HepG2 (cell line): ENCODE data around the gene RERG. TPM values are rescaled to one million over a fixed set of nuclear protein-coding genes. Genes with fewer than 3 reads are reported as not detected.

Experiments used
- ATAC-seq: fragments of 200-7000 bp; cut with Tn5 transposase; 3 replicates; pipeline ENCODE4 v1.9.1; 2020; ENCODE audit warnings: mild to moderate bottlenecking, moderate library complexity
- BruUV-seq: library from RNA; stranded (reverse); fragments of 400-500 nt; replicated peaks from 2 replicates; lab custom pipeline; 2021; lab: Mats Ljungman, UMichigan
- CTCF ChIA-PET: fragments of 300-600 bp; formaldehyde crosslinking; extraction: SDS; loops from one replicate; lab custom pipeline; 2021; ENCODE audit warnings: low total read pairs, inconsistent platforms, low intra/inter-chr PET ratio; lab: Yijun Ruan, JAX
- POLR2A ChIA-PET: fragments of 350-600 bp; sonication (Branson Sonifier 250); formaldehyde crosslinking; loops from one replicate; lab custom pipeline; 2020; ENCODE audit warnings: antibody characterized with exemption, inconsistent platforms; lab: Yijun Ruan, JAX
- DNase-seq: peaks from one replicate; pipeline ENCODE4 v3.0.0-alpha.2; 2015; ENCODE audit warnings: low spot score
- FAIRE-seq: peaks from 3 replicates; lab custom pipeline; 2011; peaks lifted over from hg19 to GRCh38; lab: Jason Lieb, UNC
- H2AFZ ChIP-seq: one replicate; pipeline ENCODE4 v1.6.1; 2011; ENCODE audit warnings: low read length, inconsistent platforms
- H3K27ac ChIP-seq: fragments of 300-600 bp; 3 replicates; pipeline ENCODE4 v1.8.0; 2011; ENCODE audit warnings: mixed run types, mild to moderate bottlenecking, mixed read lengths, low read length, inconsistent platforms; ENCODE audit not compliant: insufficient read depth; ENCODE audit errors: extremely low read length
- H3K27me3 ChIP-seq, 2 experiments: fragments of 200-600 bp in 1 of 2; 2 replicates in 1 of 2; 3 replicates in 1 of 2; pipeline versions ENCODE4 v1.6.0 to v1.8.0; 2011; ENCODE audit warnings: low read length in 2 of 2, mild to moderate bottlenecking in 2 of 2, moderate library complexity in 2 of 2, inconsistent platforms in 1 of 2; ENCODE audit not compliant: insufficient read depth in 2 of 2, control insufficient read depth in 1 of 2
- H3K36me3 ChIP-seq, 2 experiments: fragments of 200-600 bp in 1 of 2; replicated peaks in 1 of 2; 2 replicates in 1 of 2; 3 replicates in 1 of 2; pipeline versions ENCODE4 v1.5.1 to v1.8.0; 2011; ENCODE audit warnings: low read length in 2 of 2, inconsistent platforms in 1 of 2; ENCODE audit not compliant: insufficient read depth in 2 of 2, control insufficient read depth in 1 of 2
- H3K4me1 ChIP-seq: 2 replicates; pipeline ENCODE4 v1.5.1; 2012; ENCODE audit warnings: low read length, inconsistent platforms; ENCODE audit not compliant: insufficient read depth
- H3K4me2 ChIP-seq: 2 replicates; pipeline ENCODE4 v1.6.0; 2011; ENCODE audit warnings: low read depth, low read length, inconsistent platforms
- H3K4me3 ChIP-seq, 3 experiments: fragments of 200-600 bp in 1 of 3; sonication (generic), shearing (Covaris generic) in 1 of 3; replicated peaks in 1 of 3; 2 replicates each; pipeline ENCODE4 v1.5.1; 2011 to 2016; ENCODE audit warnings: low read length in 3 of 3, inconsistent platforms in 2 of 3, low read depth in 2 of 3, mild to moderate bottlenecking in 2 of 3, control low read depth in 1 of 3, mixed read lengths in 1 of 3; ENCODE audit not compliant: insufficient read depth in 1 of 3
- H3K79me2 ChIP-seq: one replicate; pipeline ENCODE4 v1.6.1; 2011; ENCODE audit warnings: low read length, inconsistent platforms; ENCODE audit not compliant: insufficient read depth
- H3K9ac ChIP-seq: 2 replicates; pipeline ENCODE4 v1.6.0; 2011; ENCODE audit warnings: mild to moderate bottlenecking, low read depth, low read length, inconsistent platforms; ENCODE audit not compliant: insufficient read depth
- H3K9me3 ChIP-seq: 2 replicates; pipeline ENCODE4 v1.5.1; 2012; ENCODE audit warnings: mild to moderate bottlenecking, low read length
- H4K20me1 ChIP-seq: 2 replicates; pipeline ENCODE4 v1.6.0; 2011; ENCODE audit warnings: inconsistent platforms, mild to moderate bottlenecking, low read length, moderate library complexity; ENCODE audit not compliant: insufficient read depth
- ARID4A ChIP-seq: sonication (generic); formaldehyde crosslinking; IDR thresholded peaks from 2 replicates; pipeline ENCODE4 v1.5.0; 2020; ENCODE audit warnings: mild to moderate bottlenecking, missing genetic modification reagents, borderline replicate concordance
- ELF3 ChIP-seq: IDR thresholded peaks from 2 replicates; pipeline ENCODE4 v1.6.1; 2016; ENCODE audit warnings: missing genetic modification reagents, missing compliant biosample characterization
- HNF1A ChIP-seq, 2 experiments: sonication (generic) in 1 of 2; formaldehyde crosslinking in 1 of 2; IDR thresholded peaks; 2 replicates each; pipeline versions ENCODE4 v1.4.0 to v1.6.1; 2016 to 2020; ENCODE audit warnings: borderline replicate concordance in 1 of 2, low read depth in 1 of 2, mild to moderate bottlenecking in 1 of 2, missing genetic modification reagents in 1 of 2
- HNRNPH1 ChIP-seq: fragments of 200-400 bp; formaldehyde crosslinking; optimal IDR thresholded peaks from 2 replicates; pipeline ENCODE3; 2017; ENCODE audit warnings: mild to moderate bottlenecking, low read depth, low read length
- NFRKB ChIP-seq: fragments of 450-650 bp; IDR thresholded peaks from 2 replicates; pipeline ENCODE4 v1.6.1; 2017
- SMARCE1 ChIP-seq: fragments of 450-650 bp; IDR thresholded peaks from 2 replicates; pipeline ENCODE4 v1.6.1; 2017; ENCODE audit warnings: borderline replicate concordance
- SP140L ChIP-seq: sonication (generic); formaldehyde crosslinking; IDR thresholded peaks from 2 replicates; pipeline ENCODE4 v1.4.0; 2020; ENCODE audit warnings: missing genetic modification reagents, borderline replicate concordance
- ZBTB39 ChIP-seq: sonication (generic); formaldehyde crosslinking; IDR thresholded peaks from 2 replicates; pipeline ENCODE4 v1.5.0; 2020; ENCODE audit warnings: missing genetic modification reagents
- ZNF292 ChIP-seq: sonication (generic); formaldehyde crosslinking; IDR thresholded peaks from 2 replicates; pipeline ENCODE4 v1.8.1; 2022; ENCODE audit warnings: mild to moderate bottlenecking, low read depth, missing genetic modification reagents, borderline replicate concordance
- ZNF878 ChIP-seq: sonication (generic); formaldehyde crosslinking; IDR thresholded peaks from 2 replicates; pipeline ENCODE4 v1.8.1; 2023; ENCODE audit warnings: mild to moderate bottlenecking, missing genetic modification reagents, moderate library complexity
- ZXDC ChIP-seq: sonication (generic); formaldehyde crosslinking; IDR thresholded peaks from 2 replicates; pipeline ENCODE4 v1.5.0; 2020; ENCODE audit warnings: mild to moderate bottlenecking, missing genetic modification reagents
- in situ Hi-C: cut with HindIII; loops from 2 replicates; pipeline ENCODE4 v1.10.0; 2017; ENCODE audit warnings: low pct_unique_long_range_greater_than_20kb; ENCODE audit not compliant: extremely low pct_ligation_motif_present
- intact Hi-C: fragments of 100-400 bp; cut with micrococcal nuclease; formaldehyde crosslinking; loops from one replicate; pipeline ENCODE4 v1.10.0; 2022; ENCODE audit not compliant: unreplicated experiment
- polyA plus RNA-seq, 8 experiments: library from polyadenylated mRNA; depleted of rRNA in 3 of 8; stranded (reverse) in 7 of 8; unstranded in 1 of 8; fragments of >200 nt; fragmentation: Illumina TruSeq in 4 of 8; extraction: Trizol in 4 of 8; gene quantifications; 2 replicates each; pipeline versions ENCODE4 v1.2.1 to v1.2.3, GENCODE V29; 2011 to 2016; ENCODE audit warnings: low read depth in 4 of 8, missing spikeins in 1 of 8, mixed read lengths in 1 of 8; ENCODE audit not compliant: insufficient read depth in 1 of 8
- total RNA-seq, 5 experiments: library from RNA; depleted of rRNA; stranded (reverse); fragments of >200 nt; fragmentation: Illumina TruSeq; extraction: Trizol; gene quantifications; 2 replicates each; pipeline ENCODE4 v1.2.3, GENCODE V29; 2016; ENCODE audit warnings: low read depth in 1 of 5

Gene RERG
- total and polyA plus RNA-seq, 2 of the 13 experiments (the other 11 are each of a cell fraction or from before 2014, with no cell fraction given) = not detected

GRCh38 chr12:15230751-15231150 is 9.5 kb upstream of the RERG start:
- Histone ChIP-seq H3K4me2 (no peak overlapping the region), H3K4me3 (no peak overlapping the region)
- TF ChIP-seq ZXDC (CRISPR knock-in tag) (no peak), ZNF878 (CRISPR knock-in tag) (no peak), HNRNPH1 (no peak), ELF3 (CRISPR knock-in tag) (no peak), NFRKB (no peak), ARID4A (CRISPR knock-in tag) (no peak), HNF1A (IDR thresholded peaks at IDR 0.05; ENCODE audit: low read depth) (no peak), HNF1A (CRISPR knock-in tag; IDR thresholded peaks at IDR 0.05; ENCODE audit: borderline replicate concordance) (no peak), SMARCE1 (no peak), ZNF292 (CRISPR knock-in tag) (no peak), ZBTB39 (no peak), SP140L (CRISPR knock-in tag) (no peak)
- TF ChIP-seq, all 625 proteins: peak for 0
- Histone ChIP-seq H3K27me3 (no peaks in the 10 kb centered on the region), H3K9ac (no peak overlapping the region), H3K36me3 (no peaks in the 10 kb centered on the region), H4K20me1 (no peaks in the 10 kb centered on the region), H3K9me3 (no peaks in the 10 kb centered on the region), H3K27ac (no peak overlapping the region), H2AFZ (no peak overlapping the region), H3K79me2 (no peaks in the 10 kb centered on the region), H3K4me1 (no peaks in the 10 kb centered on the region)
- ChIA-PET CTCF (no interaction called here), POLR2A (no interaction called here)
- no TSS peak for BruUV-seq
- DNase-seq (no peak), FAIRE-seq (no peak), ATAC-seq (no peak)
- in situ Hi-C loops = no loop called here
- intact Hi-C loops = no loop called here
